ENCODE results near the gene RAD51D.
"Not testable (repeated sequence)": the region's sequence is repeated elsewhere in the genome, so short reads cannot be mapped to it uniquely, and the experiment has no call there.

RAD51D gene

GRCh38 chr17:35046740-35047283 is 72.8 kb downstream of the RAD51D start:
- DNase-seq (ENCODE audit: low read depth in 1 of 2, low spot score in 1 of 2), result no peak
- no peak for TF ChIP-seq GABPA (IDR thresholded peaks at IDR 0.05; ENCODE audit: low read depth)
- no peak for TF ChIP-seq POLR2AphosphoS5 (IDR thresholded peaks at IDR 0.05; ENCODE audit: low read depth)
- no peak for TF ChIP-seq REST (IDR thresholded peaks at IDR 0.05; ENCODE audit: insufficient replicate concordance, low read depth)
- TF ChIP-seq SPI1 (IDR thresholded peaks at IDR 0.05; ENCODE audit: borderline replicate concordance, low read depth), result no peak
- no peak for TF ChIP-seq CTCF (IDR thresholded peaks at IDR 0.05; ENCODE audit: insufficient read depth, low read length)
- Histone ChIP-seq H3K4me3 (replicated peaks; ENCODE audit: insufficient read depth, low read length) (no peak overlapping the region), H3K27ac (replicated peaks) (no peak overlapping the region), H3K27me3 (ENCODE audit: insufficient read depth, poor library complexity, severe bottlenecking) (no peaks in the 10 kb centered on the region)

- H3K4me3 ChIP-seq (replicated peaks; ENCODE audit: insufficient read depth, low read length), result no peak overlapping the region
These were observed 73.4 kb downstream of the RAD51D start for GRCh38 chr17:35046245-35046644.

GRCh38 chr17:35045458-35045979 is 74.1 kb downstream of the RAD51D start:
- not testable (repeated sequence) for H3K27ac ChIP-seq (replicated peaks); H3K4me3 ChIP-seq (replicated peaks; ENCODE audit: insufficient read depth, low read length); DNase-seq (ENCODE audit: low read depth in 1 of 2, low spot score in 1 of 2); H3K27me3 ChIP-seq (ENCODE audit: insufficient read depth, poor library complexity, severe bottlenecking)

More at GRCh38 chr17:35046245-35046644, 73.4 kb downstream of the RAD51D start:
- TF ChIP-seq CTCF (IDR thresholded peaks at IDR 0.05; ENCODE audit: insufficient read depth, low read length) (no peak), REST (IDR thresholded peaks at IDR 0.05; ENCODE audit: insufficient replicate concordance, low read depth) (no peak), POLR2AphosphoS5 (IDR thresholded peaks at IDR 0.05; ENCODE audit: low read depth) (no peak), SPI1 (IDR thresholded peaks at IDR 0.05; ENCODE audit: borderline replicate concordance, low read depth) (no peak), GABPA (IDR thresholded peaks at IDR 0.05; ENCODE audit: low read depth) (no peak)
- no peak for DNase-seq (ENCODE audit: low read depth in 1 of 2, low spot score in 1 of 2)
- Histone ChIP-seq H3K27ac (replicated peaks) (no peak overlapping the region), H3K27me3 (ENCODE audit: insufficient read depth, poor library complexity, severe bottlenecking) (no peaks in the 10 kb centered on the region)

- no peak for DNase-seq (ENCODE audit: low read depth in 1 of 2, low spot score in 1 of 2)
These were observed 75.5 kb downstream of the RAD51D start for GRCh38 chr17:35044181-35044580.

More at GRCh38 chr17:35044181-35044580, 75.5 kb downstream of the RAD51D start:
- H3K4me3 ChIP-seq (replicated peaks; ENCODE audit: insufficient read depth, low read length), result no peak overlapping the region
- H3K27me3 ChIP-seq (ENCODE audit: insufficient read depth, poor library complexity, severe bottlenecking), result no peaks in the 10 kb centered on the region
- H3K27ac ChIP-seq (replicated peaks), result no peak overlapping the region
- TF ChIP-seq SPI1 (IDR thresholded peaks at IDR 0.05; ENCODE audit: borderline replicate concordance, low read depth) (no peak), CTCF (IDR thresholded peaks at IDR 0.05; ENCODE audit: insufficient read depth, low read length) (no peak), REST (IDR thresholded peaks at IDR 0.05; ENCODE audit: insufficient replicate concordance, low read depth) (no peak), POLR2AphosphoS5 (IDR thresholded peaks at IDR 0.05; ENCODE audit: low read depth) (no peak), GABPA (IDR thresholded peaks at IDR 0.05; ENCODE audit: low read depth) (no peak)
